ENCODE data around the gene GAS2L2. TPM values are rescaled to one million over a fixed set of nuclear protein-coding genes. Genes with fewer than 3 reads are reported as not detected.

The GAS2L2 gene
- total and polyA plus RNA-seq, 2 of the 8 experiments (the other 6 are each of a cell fraction or from before 2014, with no cell fraction given) = 0.09 to 0.13 TPM

- Histone ChIP-seq H3K79me2 (ENCODE audit: control insufficient read depth in 1 of 2, insufficient read depth in 2 of 2, low read length in 2 of 2) (no peaks in the 10 kb centered on the region), H2BK20ac (ENCODE audit: low read length) (no peak overlapping the region), H3K4ac (replicated peaks; ENCODE audit: insufficient read length, low read depth, low read length) (no peak overlapping the region), H3K36me3 (ENCODE audit: control insufficient read depth in 2 of 4, insufficient read depth in 4 of 4, low read length in 3 of 4) (no peaks in the 10 kb centered on the region), H4K8ac (ENCODE audit: extremely low read depth, insufficient read depth, low read length) (no peak overlapping the region), H3K23me2 (ENCODE audit: low read depth, low read length) (no peaks in the 10 kb centered on the region), H2BK5ac (ENCODE audit: low read depth, low read length) (no peak overlapping the region), H4K20me1 (replicated peaks in 1 of 2; ENCODE audit: control insufficient read depth in 1 of 2, insufficient read depth in 2 of 2, low read length in 2 of 2) (no peaks in the 10 kb centered on the region), H2AFZ (ENCODE audit: low read length) (no peak overlapping the region), H3K27ac (ENCODE audit: low read depth, low read length) (no peak overlapping the region), H3K23ac (ENCODE audit: insufficient read length) (no peak overlapping the region), H3K14ac (ENCODE audit: insufficient read length) (no peak overlapping the region), H3K9me3 (ENCODE audit: insufficient read depth in 2 of 2, low read depth in 1 of 2, low read length in 1 of 2) (no peaks in the 10 kb centered on the region), H2BK15ac (ENCODE audit: low read length) (0 out of 2 replicates have a peak overlapping the region, but pooled peaks have one; percentile 72), H2BK120ac (replicated peaks; ENCODE audit: low read depth, low read length) (no peak overlapping the region), H3K56ac (replicated peaks; ENCODE audit: insufficient read length, low read depth, low read length) (no peak overlapping the region), H3K4me2 (ENCODE audit: insufficient read depth in 1 of 2, low read depth in 2 of 2, low read length in 2 of 2) (no peak overlapping the region), H3K18ac (ENCODE audit: extremely low read depth, low read length) (no peak overlapping the region), H3K79me1 (ENCODE audit: low read depth, low read length) (no peaks in the 10 kb centered on the region), H4K91ac (replicated peaks; ENCODE audit: insufficient read length, low read length) (no peak overlapping the region), H2AK5ac (ENCODE audit: low read depth, low read length) (no peak overlapping the region), H3K4me1 (replicated peaks in 1 of 4; ENCODE audit: control insufficient read depth in 3 of 4, insufficient read depth in 4 of 4, low read length in 3 of 4) (peaks cover 0 to 12% (median 5%) of the 10 kb centered on the region in 4 experiments; a peak in 5 of 7 replicates), H3K4me3 (ENCODE audit: extremely low read depth in 1 of 4, insufficient read depth in 2 of 4, low read depth in 3 of 4, low read length in 4 of 4) (no peak overlapping the region), H3K27me3 (replicated peaks in 1 of 4; ENCODE audit: control insufficient read depth in 3 of 4, extremely low read depth in 1 of 4, insufficient read depth in 3 of 4, low read length in 3 of 4) (peaks cover 2 to 19% (median 12%) of the 10 kb centered on the region in 4 experiments; a peak in 6 of 7 replicates), H4K5ac (ENCODE audit: insufficient read length, low read depth, low read length) (no peak overlapping the region), H3K9ac (replicated peaks in 1 of 4; ENCODE audit: extremely low read depth in 1 of 4, low read depth in 3 of 4, low read length in 3 of 4) (no peak overlapping the region), H2BK12ac (ENCODE audit: low read depth, low read length) (0 out of 2 replicates have a peak overlapping the region, but pooled peaks have one; percentile 39)
- POLR2A ChIA-PET (ENCODE audit: partially characterized antibody) = interaction anchor here (1.2 to 2.3 kb wide), 5 partner anchors 9 to 60 kb away, joined by 3 to 6 read pairs (median 3); partner anchors contain the start of gene TAF15
- CTCF ChIA-PET (ENCODE audit: partially characterized antibody) = interaction anchor here (1.0 to 8.4 kb wide), 22 partner anchors 9 to 436 kb away, joined by 3 to 166 read pairs (median 4); partner anchors contain the start of genes C17orf50 and TAF15
- DNase-seq (ENCODE audit: low read depth in 1 of 2, low spot score in 2 of 2) (no peak), FAIRE-seq (no peak)
- 89% methylated on average over 6 of the region's 6 CpGs; no CpG with 5 or more reads in 1 of the 2 experiments for WGBS, 2 experiments (ENCODE audit: extremely low coverage in 1 of 2, insufficient coverage in 1 of 2, insufficient read length in 1 of 2, insufficient replicate concordance in 2 of 2, low coverage in 1 of 2, low lambda C conversion rate in 2 of 2, missing lambda C conversion rate in 1 of 2)
- TF ChIP-seq RXRA (IDR thresholded peaks at IDR 0.05; ENCODE audit: insufficient read depth, low read depth, low read length) = no peak
- TF ChIP-seq CTCF (IDR thresholded peaks at IDR 0.05; ENCODE audit: control extremely low read depth in 1 of 3, insufficient read depth in 1 of 3, low read depth in 1 of 3, low read length in 3 of 3) = no peak
- no peak for TF ChIP-seq YY1 (IDR thresholded peaks at IDR 0.05; ENCODE audit: low read depth, low read length)
- TF ChIP-seq TBP (IDR thresholded peaks at IDR 0.05; ENCODE audit: low read depth, low read length) = no peak
- no peak for TF ChIP-seq RAD21 (IDR thresholded peaks at IDR 0.05 in 1 of 2, conservative IDR thresholded peaks at IDR 0.05 in 1 of 2; ENCODE audit: low read depth in 2 of 2, low read length in 2 of 2)
- no peak for TF ChIP-seq TEAD4 (IDR thresholded peaks at IDR 0.05; ENCODE audit: low read depth, low read length)
- TF ChIP-seq HDAC6 (IDR thresholded peaks at IDR 0.05; ENCODE audit: low read depth, low read length) = no peak
- no peak for TF ChIP-seq POLR2A (IDR thresholded peaks at IDR 0.05; ENCODE audit: control extremely low read depth in 1 of 2, low read depth in 2 of 2, low read length in 2 of 2)
- no peak for TF ChIP-seq BACH1 (IDR thresholded peaks at IDR 0.05; ENCODE audit: low read length)
- TF ChIP-seq BRCA1 (IDR thresholded peaks at IDR 0.05; ENCODE audit: low read depth, low read length) = no peak
- no peak for TF ChIP-seq HDAC2 (IDR thresholded peaks at IDR 0.05; ENCODE audit: borderline replicate concordance in 1 of 2, low read depth in 2 of 2, low read length in 2 of 2)
Measured at GRCh38 chr17:35748979-35749378, 4.1 kb downstream of the GAS2L2 start.
